ENCODE measurements around the gene MALT1.

MALT1 gene

GRCh38 chr18:58787536-58788149 is 116.4 kb downstream of the MALT1 start:
- TF ChIP-seq CTCF (conservative IDR thresholded peaks at IDR 0.05; ENCODE audit: low read length) = peak; percentile 24; the same call in 1 of the 2 replicates
- peak; percentile 71 for DNase-seq (ENCODE audit: low read depth)
- no peak overlapping the region for H3K4me3 ChIP-seq (ENCODE audit: low read length)

DNA sequence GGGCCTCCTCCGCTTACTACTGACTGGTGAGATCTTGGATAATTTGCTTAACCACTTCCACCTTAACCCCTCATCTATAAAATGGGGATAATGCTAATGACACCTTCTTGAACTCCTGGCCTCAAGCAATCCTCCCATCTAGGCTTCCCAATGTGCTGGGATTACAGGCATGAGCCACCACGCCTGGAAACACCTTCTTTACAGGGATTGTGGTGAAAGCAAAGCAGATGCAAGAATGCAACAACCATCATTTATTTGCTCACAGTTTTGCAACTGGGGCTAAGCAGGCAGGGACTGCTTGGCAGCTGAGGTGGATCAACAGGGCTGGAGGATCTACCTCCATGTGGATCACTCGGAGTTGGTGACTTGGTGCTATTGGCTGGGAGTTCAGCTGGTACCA is 117.2 kb downstream of the MALT1 start:
- DNase-seq (ENCODE audit: low read depth) = peak; percentile 60
- no peak overlapping the region for H3K4me3 ChIP-seq (ENCODE audit: low read length)
- no peak for TF ChIP-seq CTCF (conservative IDR thresholded peaks at IDR 0.05; ENCODE audit: low read length)

- H3K4me3 ChIP-seq (ENCODE audit: low read length) = no peak overlapping the region
- DNase-seq (ENCODE audit: low read depth) = peak; percentile 43
- no peak for TF ChIP-seq CTCF (conservative IDR thresholded peaks at IDR 0.05; ENCODE audit: low read length)
These were observed 118.0 kb downstream of the MALT1 start for GRCh38 chr18:58788971-58789875.

DNA sequence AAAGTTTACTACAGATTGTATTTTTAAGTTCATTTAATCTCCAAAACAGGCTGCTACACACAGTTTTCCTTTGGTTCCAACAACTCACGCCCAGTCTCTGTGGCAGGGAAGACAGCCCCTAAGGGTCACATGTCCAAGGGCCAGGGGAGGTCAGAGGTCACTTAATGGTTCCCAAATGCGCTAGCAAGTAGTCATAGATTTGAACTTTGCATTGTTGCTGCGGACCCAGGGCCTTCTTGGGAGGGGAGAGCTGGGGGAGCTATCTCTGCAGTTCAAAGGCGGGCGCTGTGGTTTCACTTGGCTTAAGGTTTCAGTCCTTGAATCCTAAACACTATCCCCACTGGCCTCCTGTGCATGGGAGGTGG is 118.6 kb downstream of the MALT1 start:
- TF ChIP-seq CTCF (conservative IDR thresholded peaks at IDR 0.05; ENCODE audit: low read length) = no peak
- H3K4me3 ChIP-seq (ENCODE audit: low read length) = no peak overlapping the region
- DNase-seq (ENCODE audit: low read depth) = no peak

DNA sequence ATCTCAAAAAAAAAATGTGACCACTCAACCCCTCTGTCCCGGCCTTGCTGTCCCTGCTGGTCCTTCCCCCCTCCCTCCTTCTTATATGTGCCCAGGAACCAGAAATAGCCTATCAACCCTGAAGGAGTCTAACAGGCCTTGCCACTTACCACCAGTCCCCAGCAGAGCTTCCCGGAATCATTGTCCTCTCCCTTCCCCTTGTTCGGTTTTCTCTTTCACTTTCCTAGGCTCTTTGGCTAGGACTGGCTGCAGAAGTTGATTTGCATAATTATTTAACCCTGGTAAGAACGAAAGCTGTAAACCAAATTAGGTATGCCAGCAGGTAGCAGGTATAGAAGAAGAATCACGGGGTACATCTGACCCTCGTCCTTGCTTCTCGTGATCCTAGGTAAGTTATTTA is 120.8 kb downstream of the MALT1 start:
- H3K4me3 ChIP-seq (ENCODE audit: low read length) = no peak overlapping the region
- DNase-seq (ENCODE audit: low read depth) = no peak
- no peak for TF ChIP-seq CTCF (conservative IDR thresholded peaks at IDR 0.05; ENCODE audit: low read length)

GRCh38 chr18:58793361-58793760 is 122.1 kb downstream of the MALT1 start:
- no peak for TF ChIP-seq CTCF (conservative IDR thresholded peaks at IDR 0.05; ENCODE audit: low read length)
- H3K4me3 ChIP-seq (ENCODE audit: low read length) = no peak overlapping the region
- DNase-seq (ENCODE audit: low read depth) = peak; percentile 99

- peak; percentile 39 for DNase-seq (ENCODE audit: low read depth)
- no peak for TF ChIP-seq CTCF (conservative IDR thresholded peaks at IDR 0.05; ENCODE audit: low read length)
- no peak overlapping the region for H3K4me3 ChIP-seq (ENCODE audit: low read length)
These were observed 125.0 kb downstream of the MALT1 start for GRCh38 chr18:58796220-58796619.

All from AG10803 (cell line).